ENCODE results near the gene B4GALNT1. TPM values are rescaled to one million over a fixed set of nuclear protein-coding genes. Genes with fewer than 3 reads are reported as not detected.
"Not testable (repeated sequence)": the region's sequence is repeated elsewhere in the genome, so short reads cannot be mapped to it uniquely, and the experiment has no call there.

Gene B4GALNT1
- total RNA-seq, 2 donors from 2014 or later: 0.78 TPM; not detected in 1

DNA sequence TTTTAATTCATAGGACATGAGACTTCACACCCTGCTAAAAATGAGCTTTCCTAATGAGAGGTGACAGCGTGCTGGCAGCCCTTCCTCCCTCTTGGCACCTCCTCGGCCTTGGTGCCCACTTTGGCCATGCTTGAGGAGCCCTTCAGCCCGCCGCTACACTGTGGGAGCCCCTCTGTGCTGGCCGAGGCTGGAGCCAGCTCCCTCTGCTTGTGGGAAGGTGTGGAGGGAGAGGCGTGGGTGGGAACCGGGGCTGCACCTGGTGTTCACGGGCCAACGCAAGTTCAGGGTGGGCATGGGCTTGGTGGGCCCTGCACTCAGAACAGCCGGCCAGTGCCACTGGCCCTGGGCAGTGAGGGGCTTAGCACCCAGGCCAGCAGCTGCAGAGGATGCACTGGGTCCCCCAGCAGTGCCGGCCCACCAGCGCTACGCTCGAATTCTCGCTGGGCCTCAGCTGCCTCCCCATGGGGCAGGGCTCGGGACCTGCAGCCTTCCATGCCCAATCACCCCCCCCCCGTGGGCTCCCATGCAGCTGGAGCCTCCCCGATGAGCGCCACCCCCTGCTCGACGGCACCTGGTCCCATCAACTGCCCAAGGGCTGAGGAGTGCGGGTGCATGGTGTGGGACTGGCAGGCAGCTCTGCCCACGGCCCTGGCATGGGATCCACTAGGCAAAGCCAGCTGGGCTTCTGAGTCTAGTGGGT is 22.7 kb upstream of the B4GALNT1 start:
- no peak overlapping the region for H3K4me3 ChIP-seq
- ATAC-seq (no peak), DNase-seq (no peak)
- no peaks in the 10 kb centered on the region for H3K27me3 ChIP-seq
- H3K9me3 ChIP-seq: no peaks in the 10 kb centered on the region
- H3K36me3 ChIP-seq (replicated peaks in 1 of 2; ENCODE audit: insufficient read depth in 1 of 2, low read depth in 2 of 2): no peaks in the 10 kb centered on the region
- peaks cover 11% of the 10 kb centered on the region for H3K4me1 ChIP-seq
- H3K27ac ChIP-seq: no peak overlapping the region
- TF ChIP-seq POLR2A (IDR thresholded peaks at IDR 0.05): no peak
- TF ChIP-seq, protein P1, sequence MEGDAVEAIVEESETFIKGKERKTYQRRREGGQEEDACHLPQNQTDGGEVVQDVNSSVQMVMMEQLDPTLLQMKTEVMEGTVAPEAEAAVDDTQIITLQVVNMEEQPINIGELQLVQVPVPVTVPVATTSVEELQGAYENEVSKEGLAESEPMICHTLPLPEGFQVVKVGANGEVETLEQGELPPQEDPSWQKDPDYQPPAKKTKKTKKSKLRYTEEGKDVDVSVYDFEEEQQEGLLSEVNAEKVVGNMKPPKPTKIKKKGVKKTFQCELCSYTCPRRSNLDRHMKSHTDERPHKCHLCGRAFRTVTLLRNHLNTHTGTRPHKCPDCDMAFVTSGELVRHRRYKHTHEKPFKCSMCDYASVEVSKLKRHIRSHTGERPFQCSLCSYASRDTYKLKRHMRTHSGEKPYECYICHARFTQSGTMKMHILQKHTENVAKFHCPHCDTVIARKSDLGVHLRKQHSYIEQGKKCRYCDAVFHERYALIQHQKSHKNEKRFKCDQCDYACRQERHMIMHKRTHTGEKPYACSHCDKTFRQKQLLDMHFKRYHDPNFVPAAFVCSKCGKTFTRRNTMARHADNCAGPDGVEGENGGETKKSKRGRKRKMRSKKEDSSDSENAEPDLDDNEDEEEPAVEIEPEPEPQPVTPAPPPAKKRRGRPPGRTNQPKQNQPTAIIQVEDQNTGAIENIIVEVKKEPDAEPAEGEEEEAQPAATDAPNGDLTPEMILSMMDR (IDR thresholded peaks at IDR 0.05): no peak
- intact Hi-C loops (cut with DNase I): no loop called here
- WGBS, 2 donors: 76 to 82% methylated on average over 7 to 17 of the region's 23 CpGs

DNA sequence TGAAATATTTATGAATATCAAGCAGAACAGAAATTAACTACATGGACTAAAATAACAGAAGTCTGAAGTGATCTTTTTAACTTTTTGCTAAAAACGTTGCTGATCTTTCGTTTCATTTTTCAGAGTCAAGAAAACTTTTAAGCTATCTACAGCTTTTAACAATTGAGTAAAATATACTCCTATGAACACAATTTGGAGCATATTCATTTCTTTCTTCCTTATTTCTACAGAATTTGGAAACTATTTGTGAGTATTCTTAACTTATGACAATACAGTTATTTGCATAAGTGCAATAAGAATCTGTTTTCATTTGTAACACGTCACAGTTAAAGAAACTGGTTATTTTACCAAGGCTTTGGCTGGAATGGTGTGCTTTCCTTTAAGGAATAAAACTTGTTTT is 21.0 kb upstream of the B4GALNT1 start:
- WGBS, 2 donors: 57 to 60% methylated on average over 3 of the region's 3 CpGs
- DNase-seq: no peak
- Histone ChIP-seq H3K4me3 (no peak overlapping the region), H3K4me1 (peaks cover 11% of the 10 kb centered on the region), H3K9me3 (no peaks in the 10 kb centered on the region), H3K36me3 (replicated peaks in 1 of 2; ENCODE audit: insufficient read depth in 1 of 2, low read depth in 2 of 2) (no peaks in the 10 kb centered on the region), H3K27ac (no peak overlapping the region), H3K27me3 (no peaks in the 10 kb centered on the region)
- no peak for ATAC-seq
- TF ChIP-seq, protein P1 (IDR thresholded peaks at IDR 0.05): no peak
- TF ChIP-seq POLR2A (IDR thresholded peaks at IDR 0.05): no peak
- intact Hi-C loops (cut with DNase I): no loop called here

DNA sequence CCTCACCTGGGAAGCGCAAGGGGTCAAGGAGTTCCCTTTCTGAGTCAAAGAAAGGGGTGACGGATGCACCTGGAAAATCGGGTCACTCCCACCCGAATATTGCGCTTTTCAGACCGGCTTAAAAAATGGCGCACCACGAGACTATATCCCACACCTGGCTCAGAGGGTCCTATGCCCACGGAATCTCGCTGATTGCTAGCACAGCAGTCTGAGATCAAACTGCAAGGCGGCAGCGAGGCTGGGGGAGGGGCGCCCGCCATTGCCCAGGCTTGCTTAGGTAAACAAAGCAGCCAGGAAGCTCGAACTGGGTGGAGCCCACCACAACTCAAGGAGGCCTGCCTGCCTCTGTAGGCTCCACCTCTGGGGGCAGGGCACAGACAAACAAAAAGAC is 13.7 kb upstream of the B4GALNT1 start:
- H3K27ac ChIP-seq; H3K4me3 ChIP-seq; H3K4me1 ChIP-seq; H3K27me3 ChIP-seq; H3K9me3 ChIP-seq; ATAC-seq; DNase-seq; intact Hi-C loops (cut with DNase I); H3K36me3 ChIP-seq (replicated peaks in 1 of 2; ENCODE audit: insufficient read depth in 1 of 2, low read depth in 2 of 2): not testable (repeated sequence)
- WGBS, 2 donors: 100% methylated on average over 5 of the region's 15 CpGs; no CpG with 5 or more reads in 1 of the 2 donors

DNA sequence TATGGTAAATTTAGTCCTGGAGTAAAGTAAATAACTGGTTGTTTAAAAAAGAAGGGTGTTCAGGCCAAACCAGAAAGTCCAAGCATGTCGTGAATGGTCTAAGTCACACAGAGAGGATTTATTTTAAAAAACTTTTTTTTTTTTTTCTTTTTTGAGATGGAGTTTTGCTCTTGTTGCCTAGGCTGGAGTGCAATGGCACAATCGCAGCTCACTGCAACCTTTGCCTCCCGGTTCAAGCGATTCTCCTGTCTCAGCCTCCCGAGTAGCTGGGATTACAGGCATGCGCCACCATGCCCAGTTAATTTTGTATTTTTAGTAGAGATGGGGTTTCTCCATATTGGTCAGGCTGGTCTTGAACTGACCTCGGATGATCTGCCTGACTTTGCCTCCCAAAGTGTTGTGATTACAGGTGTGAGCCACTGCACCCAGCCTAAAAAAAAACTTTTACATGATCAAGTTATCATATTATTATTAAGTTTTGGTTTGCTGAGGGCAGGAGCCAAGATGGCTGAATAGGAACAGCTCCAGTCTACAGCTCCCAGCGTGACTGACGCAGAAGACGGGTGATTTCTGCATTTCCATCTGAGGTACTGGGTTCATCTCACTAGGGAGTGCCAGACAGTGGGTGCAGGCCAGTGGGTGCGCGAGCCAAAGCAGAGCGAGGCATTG is 13.1 kb upstream of the B4GALNT1 start:
- ATAC-seq; H3K4me3 ChIP-seq; intact Hi-C loops (cut with DNase I); H3K4me1 ChIP-seq; H3K36me3 ChIP-seq (replicated peaks in 1 of 2; ENCODE audit: insufficient read depth in 1 of 2, low read depth in 2 of 2); H3K27me3 ChIP-seq; H3K9me3 ChIP-seq; DNase-seq; H3K27ac ChIP-seq: not testable (repeated sequence)
- WGBS, 2 donors: 54 to 60% methylated on average over 7 to 10 of the region's 13 CpGs

DNA sequence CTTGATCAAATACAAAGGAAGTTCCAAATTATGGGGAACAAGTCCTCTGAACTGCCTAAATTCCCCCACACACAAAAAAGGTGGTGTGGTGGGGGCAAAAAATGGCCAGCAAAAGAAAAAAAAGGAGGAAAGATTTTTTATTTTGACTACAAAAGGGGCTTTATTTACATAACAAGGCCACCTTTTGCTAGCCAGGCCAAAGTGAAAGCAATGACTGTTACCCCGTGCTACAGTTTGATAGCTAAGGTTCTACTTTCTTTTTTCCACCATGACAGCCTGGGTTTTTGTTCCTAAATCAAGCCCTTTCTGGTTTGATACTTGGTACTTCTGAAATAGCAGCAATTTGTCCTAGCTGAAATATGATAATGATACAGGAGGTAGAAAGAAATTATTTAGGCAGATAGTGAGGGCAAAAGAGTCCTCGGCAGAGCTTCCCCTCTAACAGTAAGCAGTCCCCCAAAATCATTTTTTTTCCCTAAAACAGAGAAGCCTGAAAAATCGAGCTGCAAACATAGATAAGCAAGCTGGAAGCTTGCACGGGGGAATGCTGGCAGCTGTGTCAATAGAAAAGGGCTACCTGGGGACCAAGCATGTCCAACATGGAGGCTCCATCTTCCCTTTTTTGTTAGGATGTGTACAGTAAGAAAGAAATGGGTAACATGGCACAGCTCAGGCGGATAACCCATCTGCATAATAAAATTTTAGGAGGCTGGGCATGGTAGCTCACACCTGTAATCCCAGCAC is 8.9 kb upstream of the B4GALNT1 start:
- DNase-seq (peak; percentile 46 to 67 (median 50)), ATAC-seq (no peak)
- intact Hi-C loops (cut with DNase I): no loop called here
- no peaks in the 10 kb centered on the region for H3K9me3 ChIP-seq
- H3K27me3 ChIP-seq: no peaks in the 10 kb centered on the region
- TF ChIP-seq POLR2A (IDR thresholded peaks at IDR 0.05): no peak
- TF ChIP-seq, protein P1 (IDR thresholded peaks at IDR 0.05): no peak
- 27 to 34% methylated on average over 5 of the region's 5 CpGs for WGBS, 2 donors
- H3K27ac ChIP-seq: peak overlapping the region in 1 of 4 donors; percentile 20
- no peaks in the 10 kb centered on the region for H3K36me3 ChIP-seq (replicated peaks in 1 of 2; ENCODE audit: insufficient read depth in 1 of 2, low read depth in 2 of 2)
- H3K4me1 ChIP-seq: peaks cover 10% of the 10 kb centered on the region
- H3K4me3 ChIP-seq: no peak overlapping the region

All from body of pancreas (tissue), 4 donors.